Fibroblast of lung (primary cell): ENCODE results near the gene OR2AG2. TPM values are rescaled to one million over a fixed set of nuclear protein-coding genes. Genes with fewer than 3 reads are reported as not detected.

Experiments
- DNase-seq, 2 donors: peaks; one replicate each; pipeline versions ENCODE4 v3.0.0 to v3.0.0-alpha.2; 2010; ENCODE audit warnings: low read depth in 2 of 2
- H2AFZ ChIP-seq: 2 replicates; pipeline ENCODE4 v1.5.1; 2012; ENCODE audit warnings: low read length, control low read depth, inconsistent platforms
- H3K27ac ChIP-seq: 2 replicates; pipeline ENCODE4 v1.5.1; 2011; ENCODE audit warnings: low read length, control low read depth; ENCODE audit not compliant: insufficient read depth
- H3K27me3 ChIP-seq: 2 replicates; pipeline ENCODE4 v1.5.1; 2011; ENCODE audit warnings: mild to moderate bottlenecking, low read length; ENCODE audit not compliant: control insufficient read depth, insufficient read depth
- H3K36me3 ChIP-seq: 2 replicates; pipeline ENCODE4 v1.5.1; 2011; ENCODE audit warnings: low read length; ENCODE audit not compliant: control insufficient read depth, insufficient read depth
- H3K4me1 ChIP-seq: 2 replicates; pipeline ENCODE4 v1.5.1; 2011; ENCODE audit warnings: low read length; ENCODE audit not compliant: control insufficient read depth, insufficient read depth; ENCODE audit errors: extremely low read depth
- H3K4me2 ChIP-seq: 2 replicates; pipeline ENCODE4 v1.5.1; 2011; ENCODE audit warnings: low read length, control low read depth; ENCODE audit not compliant: insufficient read depth; ENCODE audit errors: extremely low read depth
- H3K4me3 ChIP-seq, 4 experiments: fragments of 200-600 bp in 1 of 4; sonication (generic) in 1 of 4; replicated peaks in 1 of 4; 2 replicates each; pipeline ENCODE4 v1.5.1; 2011 to 2016; ENCODE audit warnings: low read length in 4 of 4, low read depth in 3 of 4, mild to moderate bottlenecking in 3 of 4, control low read depth in 2 of 4, inconsistent platforms in 1 of 4, mixed read lengths in 1 of 4; ENCODE audit not compliant: insufficient read depth in 1 of 4; ENCODE audit errors: control extremely low read depth in 1 of 4
- H3K79me2 ChIP-seq: 2 replicates; pipeline ENCODE4 v1.5.1; 2012; ENCODE audit warnings: mild to moderate bottlenecking, low read length, inconsistent platforms; ENCODE audit not compliant: control insufficient read depth, insufficient read depth
- H3K9ac ChIP-seq: 2 replicates; pipeline ENCODE4 v1.5.1; 2011; ENCODE audit warnings: mild to moderate bottlenecking, low read length, control low read depth; ENCODE audit not compliant: insufficient read depth
- H3K9me3 ChIP-seq: 2 replicates; pipeline ENCODE4 v1.5.1; 2012; ENCODE audit warnings: low read depth, low read length; ENCODE audit not compliant: control insufficient read depth, insufficient read depth
- H4K20me1 ChIP-seq: 2 replicates; pipeline ENCODE4 v1.5.1; 2011; ENCODE audit warnings: low read length; ENCODE audit not compliant: control insufficient read depth, insufficient read depth; ENCODE audit errors: extremely low read depth
- EZH2 ChIP-seq: IDR thresholded peaks from 2 replicates; pipeline ENCODE4 v1.5.1; 2012; ENCODE audit warnings: low read length, control low read depth, mild to moderate bottlenecking; ENCODE audit errors: missing control alignments
- polyA plus RNA-seq, 2 donors: library from polyadenylated mRNA; depleted of rRNA in 1 of 2; stranded (reverse) in 1 of 2; unstranded in 1 of 2; fragments of >200 nt; gene quantifications; 2 replicates each; pipeline ENCODE4 v1.2.1, GENCODE V29; 2011 to 2012; ENCODE audit warnings: missing spikeins in 1 of 2
- total RNA-seq: library from RNA; depleted of rRNA; stranded (reverse); fragments of >200 nt; gene quantifications from 2 replicates; pipeline ENCODE4 v1.2.1, GENCODE V29; 2014
- TF ChIP-seq, protein P1 (sequence below), 2 donors: IDR thresholded peaks in 1 of 2; conservative IDR thresholded peaks in 1 of 2; 1 replicate in 1 of 2; 2 replicates in 1 of 2; pipeline ENCODE4 v1.5.1; 2011 to 2012; ENCODE audit warnings: low read length in 2 of 2, control low read depth in 1 of 2, inconsistent platforms in 1 of 2, low read depth in 1 of 2, mild to moderate bottlenecking in 1 of 2

The OR2AG2 gene
- total and polyA plus RNA-seq, 2 donors (not counting 1 experiment from before 2014, with no cell fraction given): under 0.01 to 0.03 TPM

DNA sequence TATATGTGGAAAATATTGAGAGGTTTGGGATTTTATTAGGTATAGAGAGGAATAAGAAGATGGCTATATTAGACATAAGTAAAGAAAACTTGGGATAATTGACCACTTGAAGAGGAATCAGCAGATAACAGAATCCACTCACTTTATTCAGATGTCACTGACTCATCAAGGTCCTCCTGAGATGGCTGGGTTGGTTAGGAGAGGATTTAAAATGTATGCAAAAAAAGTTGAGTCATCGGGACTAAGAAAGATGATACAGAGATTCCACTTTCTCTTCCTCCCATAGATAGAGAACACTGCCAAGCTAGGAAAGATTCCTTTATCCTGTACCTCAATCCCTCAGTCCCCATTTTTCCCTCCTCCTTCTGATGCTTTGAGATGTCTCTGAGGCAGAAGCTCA, 27.6 kb upstream of the OR2AG2 start, which contains the start of gene OR6A2:
TSS of gene OR6A2 (minus strand) at position 288 of the 400 bp plus-strand sequence. CDS start 3,981 bp downstream, outside the sequence.
- no peak within 1 kb of the TSS for H2AFZ ChIP-seq
- no peak within 1 kb of the TSS for H3K27ac ChIP-seq
- no peaks in the 10 kb centered on the region for H3K36me3 ChIP-seq
- H3K9ac ChIP-seq: no peak within 1 kb of the TSS
- no peaks in the 10 kb centered on the region for H4K20me1 ChIP-seq
- H3K4me1 ChIP-seq: no peaks in the 10 kb centered on the region
- no peak within 1 kb of the TSS for H3K4me3 ChIP-seq
- no peak for TF ChIP-seq EZH2
- TF ChIP-seq, protein P1, sequence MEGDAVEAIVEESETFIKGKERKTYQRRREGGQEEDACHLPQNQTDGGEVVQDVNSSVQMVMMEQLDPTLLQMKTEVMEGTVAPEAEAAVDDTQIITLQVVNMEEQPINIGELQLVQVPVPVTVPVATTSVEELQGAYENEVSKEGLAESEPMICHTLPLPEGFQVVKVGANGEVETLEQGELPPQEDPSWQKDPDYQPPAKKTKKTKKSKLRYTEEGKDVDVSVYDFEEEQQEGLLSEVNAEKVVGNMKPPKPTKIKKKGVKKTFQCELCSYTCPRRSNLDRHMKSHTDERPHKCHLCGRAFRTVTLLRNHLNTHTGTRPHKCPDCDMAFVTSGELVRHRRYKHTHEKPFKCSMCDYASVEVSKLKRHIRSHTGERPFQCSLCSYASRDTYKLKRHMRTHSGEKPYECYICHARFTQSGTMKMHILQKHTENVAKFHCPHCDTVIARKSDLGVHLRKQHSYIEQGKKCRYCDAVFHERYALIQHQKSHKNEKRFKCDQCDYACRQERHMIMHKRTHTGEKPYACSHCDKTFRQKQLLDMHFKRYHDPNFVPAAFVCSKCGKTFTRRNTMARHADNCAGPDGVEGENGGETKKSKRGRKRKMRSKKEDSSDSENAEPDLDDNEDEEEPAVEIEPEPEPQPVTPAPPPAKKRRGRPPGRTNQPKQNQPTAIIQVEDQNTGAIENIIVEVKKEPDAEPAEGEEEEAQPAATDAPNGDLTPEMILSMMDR (conservative IDR thresholded peaks at IDR 0.05 in 1 of 2, IDR thresholded peaks at IDR 0.05 in 1 of 2; ENCODE audit: low read depth in 1 of 2, low read length in 2 of 2): no peak
- H3K9me3 ChIP-seq: no peaks in the 10 kb centered on the region
- no peaks in the 10 kb centered on the region for H3K27me3 ChIP-seq
- DNase-seq: no peak
- no peaks in the 10 kb centered on the region for H3K79me2 ChIP-seq
- no peak within 1 kb of the TSS for H3K4me2 ChIP-seq

DNA sequence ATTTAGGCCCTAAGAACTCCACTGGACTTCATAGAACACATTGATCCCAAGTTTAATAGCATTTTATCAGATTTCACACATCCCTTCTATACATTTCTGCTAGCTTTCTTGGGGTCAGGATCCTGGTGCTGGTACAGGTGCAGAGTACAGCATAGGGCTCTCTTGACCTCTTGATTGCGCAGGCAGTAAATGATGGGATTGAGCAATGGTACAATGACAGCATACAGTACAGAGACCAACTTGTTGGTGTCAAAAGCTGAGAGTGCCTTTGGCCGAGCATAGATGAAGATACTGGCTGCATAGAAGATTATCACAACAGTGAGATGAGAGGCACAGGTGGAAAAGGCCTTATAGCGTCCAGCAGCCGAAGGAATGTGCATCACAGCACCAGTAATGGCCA, 22.9 kb upstream of the OR2AG2 start:
- Histone ChIP-seq H3K4me3 (no peak overlapping the region), H3K27ac (no peak overlapping the region), H2AFZ (no peak overlapping the region), H3K9ac (no peak overlapping the region), H3K27me3 (no peaks in the 10 kb centered on the region), H3K36me3 (no peaks in the 10 kb centered on the region), H3K79me2 (no peaks in the 10 kb centered on the region), H3K4me1 (no peaks in the 10 kb centered on the region), H3K9me3 (no peaks in the 10 kb centered on the region), H4K20me1 (no peaks in the 10 kb centered on the region), H3K4me2 (no peak overlapping the region)
- DNase-seq: no peak
- no peak for TF ChIP-seq EZH2
- TF ChIP-seq, protein P1 (conservative IDR thresholded peaks at IDR 0.05 in 1 of 2, IDR thresholded peaks at IDR 0.05 in 1 of 2; ENCODE audit: low read depth in 1 of 2, low read length in 2 of 2): no peak

DNA sequence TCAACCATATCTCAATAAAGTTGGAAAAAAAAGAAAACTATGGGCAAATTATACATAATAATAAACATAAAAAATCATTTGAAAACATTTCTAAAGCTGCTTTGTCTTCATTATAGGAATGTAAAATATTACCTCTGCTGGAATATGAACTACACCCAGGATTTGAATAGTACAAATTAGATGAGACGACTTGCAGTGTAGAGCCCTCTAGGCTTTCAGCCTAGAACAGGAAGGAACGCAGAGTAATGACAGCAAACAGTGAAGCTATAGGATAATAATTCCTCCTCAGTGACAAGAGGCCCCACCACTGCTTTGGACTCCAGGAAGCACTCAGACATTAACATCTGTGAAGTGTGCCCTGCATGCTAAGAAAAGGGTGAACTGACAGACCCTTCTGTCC, 18.8 kb upstream of the OR2AG2 start:
- no peaks in the 10 kb centered on the region for H3K36me3 ChIP-seq
- H3K4me2 ChIP-seq: no peak overlapping the region
- H3K4me1 ChIP-seq: no peaks in the 10 kb centered on the region
- DNase-seq: no peak
- H3K27ac ChIP-seq: no peak overlapping the region
- H4K20me1 ChIP-seq: no peaks in the 10 kb centered on the region
- TF ChIP-seq, protein P1 (conservative IDR thresholded peaks at IDR 0.05 in 1 of 2, IDR thresholded peaks at IDR 0.05 in 1 of 2; ENCODE audit: low read depth in 1 of 2, low read length in 2 of 2): no peak
- no peaks in the 10 kb centered on the region for H3K79me2 ChIP-seq
- no peaks in the 10 kb centered on the region for H3K27me3 ChIP-seq
- no peak overlapping the region for H2AFZ ChIP-seq
- no peaks in the 10 kb centered on the region for H3K9me3 ChIP-seq
- H3K4me3 ChIP-seq: no peak overlapping the region
- no peak overlapping the region for H3K9ac ChIP-seq
